Dermis microvascular lymphatic vessel endothelial cell (primary cell): Measurements from ENCODE around the gene ATF6. TPM values are rescaled to one million over a fixed set of nuclear protein-coding genes. Genes with fewer than 3 reads are reported as not detected.
A peak's percentile ranks its signal among the peaks of the same experiment; 100 is the strongest.
"Not testable (repeated sequence)": the region's sequence is repeated elsewhere in the genome, so short reads cannot be mapped to it uniquely, and the experiment has no call there.

Experiments
- DNase-seq, 2 donors: peaks; one replicate each; pipeline versions ENCODE4 v3.0.0 to v3.0.0-alpha.2; 2010; ENCODE audit warnings: low read depth in 2 of 2
- total RNA-seq: library from RNA; depleted of rRNA; stranded (reverse); fragments of >200 nt; gene quantifications from 2 replicates; pipeline ENCODE4 v1.2.1, GENCODE V29; 2014

Gene ATF6
- total RNA-seq, 1 donor from 2014 or later = 51.5 TPM

DNA sequence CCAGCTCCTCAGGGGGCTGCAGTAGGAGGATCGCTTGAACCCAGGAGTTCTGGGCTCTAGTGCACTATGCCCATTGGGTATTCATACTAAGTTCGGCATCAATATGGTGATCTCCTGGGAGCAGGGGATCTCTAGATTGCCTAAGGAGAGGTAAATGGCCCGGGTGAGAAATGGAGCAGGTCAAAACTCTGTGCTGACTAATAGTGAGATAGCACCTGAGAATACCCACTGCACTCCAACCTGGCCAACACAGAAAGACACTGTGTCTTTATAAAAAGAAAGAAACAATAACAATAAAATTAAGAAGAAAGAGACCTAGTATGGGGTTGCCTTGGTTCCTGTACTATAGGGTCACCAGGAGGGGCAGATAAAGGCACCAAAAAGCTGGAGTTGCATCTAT lies 30.3 kb upstream of the ATF6 start:
- DNase-seq = no peak

DNA sequence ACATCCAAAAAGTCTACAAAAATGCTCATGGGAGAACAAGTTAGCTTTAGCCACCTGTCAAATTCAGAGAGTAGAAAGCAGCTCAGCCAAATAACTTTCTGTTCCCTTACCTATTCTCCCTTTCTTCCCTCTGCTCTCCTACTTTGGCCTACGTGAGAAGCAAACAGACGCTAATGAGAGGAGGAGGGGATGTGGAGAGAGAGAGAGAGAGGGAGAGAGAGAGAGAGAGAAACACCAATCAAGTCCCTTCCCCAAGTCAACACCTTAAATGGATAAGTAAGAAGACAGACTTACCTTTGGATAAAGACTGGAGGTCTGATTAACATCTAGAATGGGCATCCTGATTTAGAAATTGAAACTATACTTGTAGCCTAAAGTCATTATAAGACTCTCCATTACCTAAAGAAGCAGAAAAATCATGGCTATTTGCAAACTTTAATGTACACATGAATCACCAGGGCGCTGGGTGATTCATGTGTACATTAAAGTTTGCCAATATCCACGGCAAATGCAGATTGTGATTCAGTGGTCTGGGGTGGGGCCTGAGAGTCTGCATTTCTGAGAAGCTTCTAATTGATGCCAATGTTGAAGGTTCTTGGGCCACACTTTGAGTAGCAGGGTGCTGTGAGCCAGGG lies 29.7 kb upstream of the ATF6 start:
- DNase-seq = no peak

DNA sequence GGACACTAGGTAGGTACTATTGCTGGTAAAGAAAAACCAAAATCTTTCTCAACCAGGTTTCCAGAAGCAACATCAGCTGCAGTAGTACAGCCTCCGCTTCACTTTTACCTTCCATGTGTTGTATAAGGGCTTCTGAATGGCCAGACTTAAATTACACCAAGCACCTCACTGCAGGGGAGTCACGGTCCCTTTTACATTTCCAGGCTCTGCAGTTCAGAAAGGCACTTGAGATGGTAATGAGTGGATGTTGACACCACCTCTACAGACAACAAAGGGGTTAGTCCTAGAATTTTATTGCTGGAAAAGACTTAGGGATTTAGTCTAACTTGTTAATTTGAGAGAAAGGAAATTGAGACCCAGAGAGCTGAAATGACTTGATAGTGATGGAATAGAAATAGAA lies 28.5 kb upstream of the ATF6 start:
- DNase-seq = no peak

DNA sequence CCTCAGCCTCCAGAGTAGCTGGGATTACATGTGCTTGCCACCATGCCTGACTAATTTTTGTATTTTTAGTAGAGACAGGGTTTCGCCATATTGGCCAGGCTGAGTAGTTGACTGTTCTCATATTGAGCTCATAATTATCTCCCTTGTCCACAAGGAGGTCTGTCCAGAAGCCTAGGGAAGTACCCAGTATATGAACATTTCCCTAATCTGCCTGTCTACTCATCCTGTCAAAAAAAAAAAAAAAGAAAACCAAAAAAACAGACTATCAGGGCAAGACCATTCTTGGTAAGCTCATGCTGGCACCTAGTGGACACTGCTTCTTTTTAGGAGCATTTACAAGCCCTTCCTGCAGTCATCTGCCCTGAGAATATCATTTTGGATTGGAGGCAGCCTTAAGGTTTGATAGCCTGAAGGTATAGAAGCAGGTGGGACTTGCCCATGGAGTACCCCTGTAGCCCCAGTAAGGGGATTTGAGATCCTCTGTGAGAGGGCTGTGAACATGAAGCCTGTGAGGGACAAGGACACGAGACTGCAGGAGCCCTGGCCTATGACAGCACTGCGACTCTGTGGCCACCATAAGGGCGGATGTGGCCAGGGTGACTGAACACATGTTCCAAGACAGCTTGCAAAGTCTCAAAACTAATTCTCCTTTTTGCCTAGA lies 27.4 kb upstream of the ATF6 start:
- DNase-seq = peak; percentile 45 to 75

DNA sequence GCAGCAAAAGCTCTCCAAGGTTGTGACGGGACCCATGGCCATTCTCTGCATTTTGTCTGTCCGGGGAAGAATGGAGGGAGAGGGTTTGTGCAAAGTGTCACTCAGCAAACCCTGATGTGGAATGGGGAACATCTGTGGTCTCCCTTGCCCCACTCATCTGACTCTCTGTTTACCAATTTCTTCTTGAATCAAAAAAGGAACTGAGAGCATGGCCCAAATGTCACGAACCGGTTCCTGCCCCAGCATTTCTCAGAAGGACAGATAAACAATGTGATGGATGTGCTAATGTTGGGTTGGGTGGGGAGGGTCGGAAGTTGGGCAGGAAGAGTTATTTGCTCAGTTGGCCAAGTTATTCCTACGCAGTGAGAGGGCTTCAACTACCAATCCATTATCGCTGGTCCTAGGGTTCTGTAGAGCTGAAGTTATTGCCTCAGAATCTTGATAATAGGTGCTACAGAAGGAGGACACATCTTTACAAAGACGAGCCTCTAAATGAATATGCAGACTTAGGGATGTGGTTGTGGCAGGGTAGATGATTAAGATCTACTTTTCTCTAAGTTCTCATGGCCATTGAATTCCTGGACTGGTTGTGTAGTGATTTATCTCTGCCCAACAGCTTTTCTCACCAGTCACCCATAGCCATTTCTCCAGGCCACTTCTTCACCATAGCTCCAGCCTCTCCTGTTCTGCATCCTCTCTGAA lies 26.1 kb upstream of the ATF6 start:
- no peak for DNase-seq

DNA sequence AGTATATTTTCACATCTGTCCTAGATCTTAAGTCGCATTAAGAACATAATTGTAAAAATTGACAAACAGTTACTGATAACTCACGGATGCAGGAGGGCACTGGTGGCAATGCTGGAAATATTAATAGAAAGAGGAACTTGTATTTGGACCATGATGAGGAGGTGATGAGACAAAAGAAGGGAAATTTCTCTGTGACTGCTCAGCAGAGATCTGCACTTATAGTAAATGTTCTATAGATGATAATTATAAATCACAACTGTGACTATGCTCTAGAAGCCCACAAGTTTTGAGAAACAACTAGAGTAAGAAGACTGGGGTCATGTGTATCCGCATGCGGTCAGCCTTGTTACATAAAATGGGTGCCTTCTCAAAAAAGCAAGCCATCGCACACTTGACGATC lies 25.2 kb upstream of the ATF6 start:
- DNase-seq = no peak

DNA sequence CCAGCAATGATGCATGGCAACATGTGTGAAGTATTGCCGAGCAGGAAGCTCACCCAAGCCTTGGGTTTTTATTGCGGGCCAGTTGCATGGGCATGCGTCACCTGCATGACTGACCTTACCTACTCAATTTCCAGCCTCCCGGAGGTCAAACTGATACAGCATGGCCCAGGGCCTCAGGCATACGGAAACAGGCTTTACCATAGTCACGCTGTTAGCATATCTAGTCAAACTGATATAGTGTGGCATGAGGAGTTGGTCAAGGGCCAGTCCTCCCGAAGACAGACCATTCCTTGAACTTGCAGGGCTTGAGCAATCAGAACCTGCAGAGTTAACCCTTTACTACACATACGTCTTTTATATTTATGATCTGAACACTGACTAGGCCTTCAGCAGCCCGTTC lies 22.9 kb upstream of the ATF6 start:
- no peak for DNase-seq

DNA sequence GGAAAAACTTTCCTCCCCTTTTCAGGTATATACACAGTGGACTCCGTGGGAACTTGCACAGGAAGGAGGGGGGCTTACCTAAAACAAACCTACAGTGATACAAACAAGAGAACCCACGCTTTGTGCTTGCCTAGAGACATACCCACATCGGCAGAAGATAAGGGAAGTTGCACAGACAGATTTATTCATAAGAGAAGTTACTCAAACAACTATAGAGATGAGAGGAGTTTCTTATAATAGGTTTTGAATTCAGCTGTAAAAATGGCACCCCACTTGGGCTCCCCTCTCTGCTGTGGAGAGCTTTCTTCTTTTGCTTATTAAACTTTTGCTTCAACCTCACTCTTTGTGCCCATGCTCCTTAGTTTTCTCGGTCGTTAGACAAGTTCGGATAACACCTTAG lies 18.3 kb upstream of the ATF6 start:
- no peak for DNase-seq

DNA sequence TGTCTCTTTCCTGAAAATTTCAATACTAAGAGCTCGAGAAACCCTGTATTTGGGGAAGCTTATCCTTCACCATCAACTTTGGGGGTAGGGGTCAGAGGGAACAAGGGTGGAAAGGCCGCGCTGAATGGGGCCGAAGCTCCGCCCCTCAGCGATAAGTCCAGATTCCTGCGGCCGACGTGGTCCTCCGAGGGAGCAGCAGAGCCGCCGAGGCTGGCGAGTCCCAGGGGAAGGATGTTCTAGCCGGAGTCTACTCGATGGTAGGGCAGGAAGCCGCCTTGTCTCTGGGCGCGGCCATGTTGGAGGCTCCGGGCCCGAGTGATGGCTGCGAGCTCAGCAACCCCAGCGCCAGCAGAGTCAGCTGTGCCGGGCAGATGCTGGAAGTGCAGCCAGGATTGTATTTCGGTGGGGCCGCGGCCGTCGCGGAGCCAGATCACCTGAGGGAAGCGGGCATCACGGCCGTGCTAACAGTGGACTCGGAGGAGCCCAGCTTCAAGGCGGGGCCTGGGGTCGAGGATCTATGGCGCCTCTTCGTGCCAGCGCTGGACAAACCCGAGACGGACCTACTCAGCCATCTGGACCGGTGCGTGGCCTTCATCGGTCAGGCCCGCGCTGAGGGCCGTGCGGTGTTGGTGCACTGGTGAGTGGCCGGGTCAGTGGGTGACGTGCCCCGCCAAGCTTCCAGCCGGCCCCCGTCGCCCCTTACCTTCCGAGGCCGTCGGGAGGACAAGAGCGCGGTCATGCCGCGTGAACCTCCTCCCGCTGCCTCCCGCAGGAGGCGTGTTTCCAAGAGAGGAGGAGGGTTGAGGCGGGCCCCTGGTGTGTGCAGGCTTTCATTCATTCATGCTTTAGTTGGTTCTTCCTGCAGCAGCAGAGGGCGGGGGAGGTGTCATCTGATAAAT lies 16.4 kb upstream of the ATF6 start, which contains the start of gene DUSP12:
DUSP12 (plus strand) TSS at position 278 of the 899 bp plus-strand sequence; CDS start at position 294, 16 bp downstream.
- peak; percentile 88 to 95 for DNase-seq

DNA sequence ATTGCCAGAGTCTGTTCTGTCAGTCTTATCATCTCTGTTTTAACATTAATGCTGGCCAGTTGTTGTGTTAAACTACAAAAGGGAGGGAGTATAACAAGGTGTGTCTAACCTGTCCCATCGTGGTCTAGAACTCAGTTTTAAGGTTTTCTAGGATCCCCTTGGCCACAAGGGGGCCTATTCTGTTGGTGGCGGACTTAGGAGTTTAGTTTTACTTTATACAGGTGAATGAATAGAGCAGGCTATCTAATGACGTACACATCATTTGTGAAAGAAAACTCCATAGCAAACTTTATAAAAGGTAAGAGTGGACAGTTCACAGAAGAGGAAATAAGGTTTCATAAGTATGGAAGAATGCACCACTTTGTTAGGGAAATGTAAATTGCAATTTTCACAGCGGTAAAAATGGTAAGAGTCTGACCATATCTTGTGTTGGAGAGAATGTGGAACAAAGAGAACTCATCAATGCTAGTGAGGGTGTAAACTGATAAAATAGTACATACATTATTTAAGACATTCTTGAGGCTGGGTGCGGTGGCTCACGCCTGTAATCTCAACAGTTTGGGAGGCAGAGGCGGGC lies 2.5 kb upstream of the ATF6 start:
- peak in 1 of 2 donors; percentile 51 for DNase-seq

DNA sequence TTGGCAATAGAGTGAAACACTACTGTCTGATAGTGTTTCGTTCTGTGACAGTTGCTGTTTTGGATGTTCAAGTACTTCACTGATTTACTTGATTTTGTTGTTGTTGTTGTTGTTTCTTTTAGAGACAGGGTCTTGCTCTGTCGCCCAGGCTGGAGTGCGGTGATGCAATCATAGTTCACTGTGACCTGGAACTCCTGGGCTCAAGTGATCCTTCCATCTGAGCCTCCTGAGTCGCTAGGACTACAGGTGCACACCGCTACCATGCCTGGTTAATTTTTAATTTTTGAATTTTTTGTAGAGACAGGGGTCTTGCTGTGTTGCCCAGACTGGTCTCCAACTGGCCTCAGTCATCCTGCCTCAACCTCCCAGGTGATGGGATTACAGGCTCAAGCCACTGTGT lies 2.3 kb downstream of the ATF6 start:
- no peak for DNase-seq

DNA sequence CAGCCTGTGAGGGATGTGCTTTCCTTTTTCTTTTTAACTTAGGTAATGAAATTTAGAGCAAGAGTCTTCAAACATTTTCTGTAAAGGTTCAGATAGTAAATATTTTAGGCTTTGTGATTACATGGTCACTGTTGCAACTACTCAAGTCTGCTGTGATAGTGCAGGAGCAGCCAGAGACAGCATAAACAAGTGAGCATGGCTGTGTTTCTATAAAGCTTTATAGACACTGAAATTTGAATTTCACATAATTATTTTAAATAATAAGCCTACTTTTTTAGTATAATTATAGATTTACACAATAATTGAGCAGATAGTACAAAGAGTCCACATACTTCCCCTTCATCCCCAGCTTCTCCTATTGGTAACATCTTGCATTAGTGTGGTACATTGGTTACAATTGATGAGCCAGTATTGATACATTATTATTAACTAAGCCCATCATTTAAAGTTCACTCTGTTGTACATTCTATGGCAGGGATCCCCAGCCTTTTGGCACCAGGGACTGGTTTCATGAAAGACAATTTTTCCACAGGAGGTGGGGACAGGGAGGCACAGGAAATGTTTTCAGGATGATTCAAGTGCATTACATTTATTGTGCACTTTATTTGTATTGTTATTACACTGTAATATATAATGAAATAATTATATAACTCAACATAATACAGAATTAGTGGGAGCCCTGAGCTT lies 3.0 kb downstream of the ATF6 start:
- DNase-seq = peak; percentile 83 to 89

DNA sequence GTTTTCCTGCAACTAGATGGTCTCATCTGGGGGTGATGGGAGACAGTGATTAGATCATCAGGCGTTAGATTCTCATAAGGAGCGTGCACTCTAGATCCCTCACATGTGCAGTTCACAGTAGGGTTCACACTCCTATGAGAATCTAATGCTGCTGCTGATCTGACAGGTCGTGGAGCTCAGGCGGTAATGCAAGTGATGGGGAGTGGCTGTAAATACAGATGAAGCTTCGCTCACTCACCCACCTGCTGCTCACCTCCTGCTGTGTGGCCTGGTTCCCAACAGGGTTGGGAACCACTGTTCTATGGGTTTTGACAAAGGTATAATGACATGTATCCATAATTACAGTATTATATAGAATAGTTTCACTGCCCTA lies 3.5 kb downstream of the ATF6 start:
- DNase-seq = not testable (repeated sequence)

DNA sequence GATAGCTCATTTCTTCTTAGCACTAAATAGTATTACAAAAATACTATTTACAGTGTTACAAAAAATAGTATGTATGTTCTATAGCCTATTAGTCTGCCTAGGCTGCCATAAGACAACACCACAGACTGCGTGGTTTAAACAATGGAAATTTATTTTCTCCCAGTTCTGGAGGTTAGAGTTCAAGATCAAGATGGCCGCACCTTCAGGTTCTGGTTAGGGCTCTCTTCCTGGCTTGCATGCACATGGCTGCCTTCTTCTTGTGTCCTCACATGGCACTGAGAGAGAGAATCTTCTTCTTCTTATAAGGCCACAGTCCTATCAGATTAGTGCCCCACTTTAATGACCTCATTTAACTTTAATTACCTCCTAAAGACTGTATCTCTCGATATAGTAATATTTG lies 4.1 kb downstream of the ATF6 start:
- DNase-seq = no peak

DNA sequence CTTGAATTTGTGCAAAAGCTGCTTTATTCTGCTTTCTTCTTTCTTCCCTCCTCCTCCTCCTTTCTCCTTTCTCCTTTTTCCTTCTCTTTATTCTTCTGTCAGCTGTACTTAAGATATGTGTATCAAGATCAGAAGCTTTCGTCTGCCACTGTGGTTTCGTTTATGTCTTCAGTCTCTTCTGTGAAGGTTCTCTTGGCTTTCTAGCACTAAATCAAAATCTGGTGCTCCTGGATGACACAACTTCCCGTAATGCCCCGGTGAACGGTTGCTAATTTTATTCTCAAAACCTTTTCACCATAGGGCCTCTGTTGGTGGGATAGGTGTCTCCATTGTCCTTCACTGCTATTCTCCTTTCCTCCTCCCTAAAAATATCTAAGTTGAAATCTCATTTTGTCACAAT lies 5.0 kb downstream of the ATF6 start:
- DNase-seq = no peak

DNA sequence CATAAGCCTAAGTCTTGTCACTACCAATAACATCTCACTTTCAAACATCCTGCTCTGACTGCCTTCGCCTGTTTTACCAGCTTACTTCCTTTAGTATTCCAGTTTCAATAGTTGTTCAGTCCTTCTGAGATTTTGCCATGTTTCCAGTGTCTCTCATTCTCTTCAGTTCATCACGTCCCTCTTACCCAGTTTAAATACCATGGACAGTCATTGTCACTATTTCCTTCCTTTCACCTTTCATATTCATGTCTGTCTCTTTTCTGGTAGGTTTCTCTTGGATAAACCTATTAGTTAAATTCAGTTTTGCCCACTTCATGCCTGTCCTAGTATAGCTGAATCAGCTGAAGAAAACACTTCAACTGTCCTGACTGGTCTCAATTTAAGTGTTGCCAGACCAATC lies 5.9 kb downstream of the ATF6 start:
- DNase-seq = peak in 1 of 2 donors; percentile 16

DNA sequence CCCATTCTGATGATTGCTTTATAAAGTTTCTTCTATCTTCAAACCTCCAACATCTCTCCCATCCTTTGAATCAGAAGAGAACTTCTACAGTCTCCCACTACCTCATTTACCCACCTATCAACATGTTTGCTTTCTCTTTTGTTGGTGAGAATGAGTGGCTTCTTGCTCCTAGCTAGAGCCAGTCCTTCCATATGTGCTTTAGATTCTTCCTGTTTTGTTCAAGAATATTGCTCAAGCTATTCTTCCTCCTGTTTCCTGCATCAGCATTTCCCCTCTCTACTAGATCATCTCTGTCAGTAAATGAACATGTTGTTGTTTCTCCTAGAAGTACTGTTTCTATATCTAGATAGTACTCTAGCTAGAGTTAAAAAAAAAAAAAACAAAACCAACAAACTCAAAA lies 6.3 kb downstream of the ATF6 start:
- peak in 1 of 2 donors; percentile 73 for DNase-seq

DNA sequence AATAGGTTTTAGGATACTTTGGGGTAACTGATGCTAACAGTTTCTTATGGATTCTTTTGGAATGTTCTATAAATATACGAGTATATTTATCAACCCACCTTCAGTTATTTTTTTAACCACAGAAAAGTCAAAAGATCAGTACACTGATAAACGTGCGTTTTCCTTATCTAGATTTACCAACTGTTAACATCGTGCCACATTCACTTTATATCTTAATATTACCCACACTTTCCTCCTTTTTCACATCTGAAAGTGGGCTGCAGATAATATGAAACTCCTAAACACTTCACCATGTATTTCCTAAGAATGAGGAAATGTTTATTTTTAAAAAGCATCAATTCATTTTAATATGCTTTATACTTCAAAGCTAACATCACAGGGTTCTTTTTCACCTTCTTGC lies 7.7 kb downstream of the ATF6 start:
- no peak for DNase-seq

DNA sequence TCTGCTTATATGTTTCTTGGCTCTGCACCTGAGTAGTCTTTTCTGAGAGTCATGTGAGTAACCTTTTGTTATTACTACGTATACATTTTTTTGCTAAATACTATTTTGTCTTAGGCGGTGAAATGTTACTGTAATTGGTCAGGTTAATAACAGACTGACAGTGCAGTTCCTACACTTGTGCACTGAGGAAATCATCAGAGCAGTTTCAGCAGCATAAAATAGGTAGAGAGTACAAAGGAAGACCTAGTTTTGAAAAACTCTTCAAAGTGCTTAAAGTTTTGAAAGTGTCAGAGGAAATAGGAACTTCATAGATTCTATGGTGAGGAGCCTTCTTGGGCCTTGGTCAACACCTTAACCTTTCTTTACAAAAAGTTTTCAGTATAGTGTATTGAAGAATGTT lies 11.1 kb downstream of the ATF6 start:
- DNase-seq = no peak

DNA sequence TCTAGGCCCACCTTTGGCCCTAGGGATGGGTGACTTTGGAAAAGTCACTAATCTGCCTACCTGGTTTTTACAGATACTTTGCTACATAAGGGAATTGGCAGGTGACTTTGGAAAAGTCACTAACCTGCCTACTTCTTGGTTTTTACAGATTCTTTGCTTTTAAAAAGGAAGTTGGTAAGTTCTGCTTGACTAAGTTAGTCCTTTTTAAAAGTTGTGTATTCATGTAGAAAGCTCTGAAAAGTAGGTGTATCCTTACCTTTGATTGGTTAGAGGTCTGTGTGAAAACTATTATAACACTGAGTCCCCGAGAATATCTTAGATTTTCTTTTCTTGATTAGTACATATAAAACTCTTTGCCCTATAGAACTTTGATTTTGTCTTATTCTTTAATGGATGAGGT lies 12.4 kb downstream of the ATF6 start:
- no peak for DNase-seq

DNA sequence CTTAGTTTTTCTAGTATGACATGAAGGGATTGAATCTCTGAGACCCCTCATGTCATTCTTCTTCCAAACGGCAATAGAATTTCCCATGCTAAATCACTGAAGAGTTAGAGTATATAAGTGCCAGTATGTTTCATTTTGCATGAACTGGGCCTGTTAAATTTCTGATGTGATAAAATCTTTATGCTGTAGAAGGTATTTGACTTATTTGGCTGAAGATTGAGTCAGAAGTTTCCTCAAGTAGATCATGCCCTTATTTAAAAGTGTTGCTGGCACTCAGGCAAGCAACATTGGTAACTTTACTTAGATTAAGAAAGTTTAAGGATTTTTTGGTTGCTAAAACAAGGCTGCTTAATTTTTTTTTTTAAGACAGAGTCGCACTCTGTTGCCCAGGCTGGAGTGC lies 13.3 kb downstream of the ATF6 start:
- no peak for DNase-seq
